GM18858 (cell line): ENCODE measurements around the gene PTGER2.

ENCODE experiments used
- ATAC-seq: cut with Tn5 transposase; IDR thresholded peaks from one replicate; pipeline ENCODE4 v1.9.1; 2021; ENCODE audit not compliant: unreplicated experiment

The PTGER2 gene

DNA sequence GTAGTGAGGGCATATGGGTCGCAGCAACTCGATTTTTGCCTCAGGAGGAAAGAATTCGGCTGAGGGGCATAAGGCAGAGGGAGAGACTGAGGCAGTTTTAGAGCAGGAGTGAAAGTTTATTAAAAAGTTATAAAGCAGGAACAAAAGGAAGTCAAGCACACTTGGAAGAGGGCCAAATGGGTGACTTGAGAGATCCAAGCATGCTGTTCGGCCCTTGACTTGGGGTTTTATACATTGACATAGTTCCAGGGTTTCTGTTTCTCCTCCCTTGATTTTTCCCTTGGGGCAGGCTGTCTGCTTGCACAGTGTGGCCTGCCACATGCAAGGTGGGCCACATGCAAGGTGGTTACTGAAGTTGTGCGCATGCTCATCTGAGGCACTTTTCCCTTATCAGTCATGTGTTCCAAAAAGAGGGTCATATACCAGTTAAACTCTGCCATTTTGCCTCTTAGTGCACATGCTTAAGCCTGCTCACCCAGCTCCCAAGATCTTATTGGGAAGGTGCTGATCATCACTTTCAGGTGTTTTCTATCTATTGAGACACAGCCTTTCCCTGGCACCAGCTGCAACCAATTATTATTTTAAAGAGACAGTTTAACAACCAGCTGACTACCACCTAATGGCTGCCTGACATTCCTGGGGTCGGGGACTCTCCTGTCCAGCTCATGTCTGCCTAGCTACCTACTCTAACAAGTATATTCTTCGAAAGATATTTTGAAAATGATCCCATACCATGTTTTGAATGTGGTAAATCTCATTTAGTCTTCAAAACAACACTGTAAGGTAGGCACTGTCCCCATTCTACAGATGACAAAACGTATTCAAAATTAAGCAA lies 19.9 kb downstream of the PTGER2 start:
- ATAC-seq = no peak

DNA sequence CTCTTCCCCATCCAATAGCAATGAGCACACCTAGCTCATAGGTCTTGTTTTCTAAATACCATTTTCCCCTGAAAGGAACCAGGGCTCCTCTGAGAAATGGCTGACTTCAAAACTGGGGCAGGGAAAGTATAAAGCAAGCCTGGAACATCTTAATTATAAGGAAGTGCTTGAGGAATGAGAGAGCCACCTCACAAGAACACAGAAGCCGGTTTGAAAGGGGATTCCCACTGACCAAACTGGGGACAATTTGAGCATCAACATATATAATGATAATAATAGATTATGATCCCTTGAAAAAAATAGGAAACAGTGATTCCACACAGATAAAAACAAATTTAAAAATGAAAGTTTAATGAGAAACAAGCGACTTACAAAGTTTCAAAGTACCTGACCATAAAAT lies 22.1 kb downstream of the PTGER2 start:
- no peak for ATAC-seq

DNA sequence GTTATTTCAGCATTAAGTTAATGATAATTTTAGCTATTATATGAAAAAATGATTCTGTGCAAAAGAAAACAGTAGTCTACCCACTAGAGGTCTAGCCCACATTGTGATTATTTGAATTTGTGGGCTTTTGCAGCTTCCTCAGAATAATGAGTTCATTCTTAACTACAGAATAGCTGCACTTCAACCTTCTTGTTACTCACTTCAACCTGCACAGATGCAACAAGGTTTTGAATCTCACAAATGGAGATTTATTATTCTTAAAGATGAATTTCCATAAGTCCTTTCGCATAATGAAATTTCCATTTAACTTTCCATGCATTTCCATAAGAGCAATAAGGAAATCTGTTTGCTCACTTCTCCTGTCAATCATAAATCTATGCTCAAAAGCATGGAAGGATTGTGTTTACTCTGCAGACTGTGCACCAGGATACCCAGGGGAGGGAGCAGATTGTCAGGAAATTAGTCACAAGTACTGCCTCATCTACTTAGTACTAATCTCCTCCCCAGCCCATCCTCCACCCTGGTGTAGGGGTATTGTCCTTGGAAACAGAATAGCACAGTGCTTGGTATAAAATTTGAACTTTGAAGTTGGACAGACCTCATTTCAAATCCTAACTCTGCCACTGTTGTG lies 24.1 kb downstream of the PTGER2 start:
- ATAC-seq = no peak

DNA sequence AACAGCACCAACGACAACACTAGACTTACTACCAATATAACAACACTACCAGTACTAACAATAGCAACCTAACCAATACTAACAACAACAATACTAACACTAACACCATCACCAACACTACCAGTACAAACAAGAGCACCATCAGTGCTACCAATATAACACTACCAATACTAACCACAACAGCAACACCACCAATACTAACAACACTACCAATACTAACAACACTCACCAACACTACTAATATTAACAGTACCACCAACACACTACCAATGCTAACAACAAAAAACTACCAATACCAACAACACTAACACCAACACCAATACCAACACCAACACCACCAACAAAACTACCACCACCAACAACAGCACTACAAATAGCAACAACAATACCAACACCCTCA lies 25.1 kb downstream of the PTGER2 start:
- ATAC-seq = no peak

DNA sequence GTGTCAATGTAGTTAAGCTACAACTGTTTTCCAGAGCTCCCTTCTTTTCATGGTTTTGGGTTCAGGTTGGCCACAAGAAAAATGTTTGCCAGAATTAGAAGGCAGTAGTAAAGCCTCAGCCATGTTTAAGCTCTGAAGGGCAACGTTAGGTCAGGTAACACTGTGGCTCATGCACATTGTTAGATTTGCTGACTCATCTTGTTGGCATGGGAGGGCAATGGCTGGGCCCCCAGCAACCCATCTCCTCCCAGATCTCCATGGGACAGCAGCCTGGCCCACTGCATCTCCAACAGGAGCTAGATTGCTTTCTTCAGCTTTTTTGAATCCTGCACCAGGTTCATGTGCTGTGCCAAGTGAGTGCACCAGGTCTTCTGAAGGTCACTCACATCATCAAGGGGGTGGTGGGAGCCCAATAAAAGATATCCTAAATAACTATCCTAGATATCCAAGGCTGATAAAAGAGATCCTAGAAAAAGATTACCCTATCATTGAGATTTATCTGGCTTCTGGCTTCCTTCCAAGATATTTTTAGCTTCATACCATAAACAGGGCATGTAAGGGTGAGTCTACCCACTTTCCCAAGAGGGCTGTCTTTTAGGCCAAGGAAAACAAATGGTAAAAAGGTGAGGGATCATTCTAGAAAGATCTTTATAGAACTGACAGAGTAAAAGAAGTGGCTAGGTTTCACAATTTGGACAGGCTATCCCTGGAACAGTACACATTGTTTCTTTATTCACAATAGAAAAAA lies 28.9 kb downstream of the PTGER2 start:
- no peak for ATAC-seq

DNA sequence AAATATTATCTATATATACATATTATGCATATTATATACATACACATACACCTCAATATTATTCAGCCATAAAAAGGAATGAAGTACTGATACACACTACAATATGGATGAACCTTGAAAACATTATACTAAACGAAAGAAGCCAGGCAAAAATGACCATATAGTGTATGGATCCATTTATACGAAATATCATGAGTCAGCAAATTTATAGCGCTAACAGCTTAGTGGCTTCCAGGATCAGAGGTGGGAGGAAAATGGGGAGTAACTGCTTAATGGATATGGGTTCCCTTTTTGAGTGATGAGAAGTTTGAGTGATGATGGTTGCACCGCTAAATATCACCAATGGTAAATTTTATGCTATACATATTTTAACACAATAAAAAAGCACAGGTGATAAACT lies 32.7 kb downstream of the PTGER2 start:
- no peak for ATAC-seq

DNA sequence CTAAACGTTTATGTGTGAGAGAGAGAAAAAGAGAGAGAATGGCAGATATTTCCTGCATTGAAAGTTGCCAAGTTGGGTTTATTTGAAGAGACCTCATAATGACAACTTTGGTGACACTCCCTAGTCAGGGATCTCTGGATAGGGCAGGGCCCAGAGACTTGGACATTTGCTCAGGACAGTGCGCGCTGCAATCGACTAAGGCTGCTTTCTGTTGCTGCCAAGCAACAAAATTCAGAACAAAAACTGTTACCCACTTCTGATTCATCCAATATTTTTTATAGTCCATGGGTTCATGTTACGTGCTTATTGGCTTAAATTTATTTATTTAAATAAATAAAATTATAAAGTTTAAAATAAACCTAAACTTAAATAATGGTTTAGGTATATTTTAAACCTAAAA lies 34.2 kb downstream of the PTGER2 start:
- no peak for ATAC-seq

DNA sequence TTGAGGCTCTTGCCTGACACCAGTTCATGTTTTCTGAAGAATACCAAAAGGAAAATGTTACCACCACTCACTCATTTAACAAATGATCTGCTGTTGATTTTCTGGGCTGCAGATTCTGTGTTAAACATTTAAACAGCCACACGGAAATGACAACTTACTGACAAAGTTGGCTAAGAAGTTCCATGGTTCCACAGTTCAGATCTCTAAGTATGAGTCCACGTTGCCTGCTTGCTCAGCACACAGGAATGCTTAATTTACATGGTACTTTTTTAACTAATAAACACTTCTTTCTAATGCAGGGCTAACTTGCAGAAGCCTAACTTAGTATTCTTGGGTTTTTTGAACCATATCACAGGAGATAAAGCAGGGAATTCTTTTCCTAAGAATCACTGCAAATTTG lies 34.7 kb downstream of the PTGER2 start:
- ATAC-seq = no peak

DNA sequence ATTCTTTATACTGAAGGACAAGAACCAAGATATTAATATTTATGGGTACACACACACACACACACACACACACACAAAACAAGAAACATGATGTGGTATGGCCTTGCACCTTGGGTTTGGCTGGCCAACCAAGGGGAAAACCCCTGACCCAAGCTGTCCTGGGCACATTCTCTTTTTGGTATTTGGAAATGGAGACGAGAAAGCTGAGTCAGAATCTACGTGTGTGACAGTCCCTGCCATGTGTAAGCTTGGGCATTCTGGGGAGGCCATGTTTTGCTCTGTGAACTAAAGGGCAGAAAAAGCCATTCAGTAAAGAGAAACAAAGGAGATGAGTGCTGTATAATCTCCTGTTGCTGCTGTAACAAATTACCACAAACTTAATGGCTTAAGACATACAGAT lies 35.6 kb downstream of the PTGER2 start:
- ATAC-seq = no peak

DNA sequence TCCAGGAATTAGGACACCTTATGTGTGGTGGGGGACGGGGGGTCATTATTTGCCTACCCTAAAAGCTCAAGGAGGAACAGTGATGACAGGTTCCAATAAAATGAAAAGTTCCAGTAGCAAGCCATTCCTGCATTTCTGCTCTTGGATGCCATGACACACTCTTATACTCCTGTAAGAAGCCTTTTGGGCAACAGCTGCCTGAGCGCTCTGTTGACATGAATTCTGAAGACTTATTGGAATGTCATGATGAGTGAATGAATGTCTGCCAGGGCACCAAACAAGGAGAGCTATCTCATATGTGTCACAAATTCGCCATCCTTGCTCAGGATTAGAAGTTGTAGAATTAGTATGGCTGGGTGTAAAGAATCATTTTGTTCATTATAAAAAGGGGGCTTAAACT lies 36.3 kb downstream of the PTGER2 start:
- ATAC-seq = no peak

DNA sequence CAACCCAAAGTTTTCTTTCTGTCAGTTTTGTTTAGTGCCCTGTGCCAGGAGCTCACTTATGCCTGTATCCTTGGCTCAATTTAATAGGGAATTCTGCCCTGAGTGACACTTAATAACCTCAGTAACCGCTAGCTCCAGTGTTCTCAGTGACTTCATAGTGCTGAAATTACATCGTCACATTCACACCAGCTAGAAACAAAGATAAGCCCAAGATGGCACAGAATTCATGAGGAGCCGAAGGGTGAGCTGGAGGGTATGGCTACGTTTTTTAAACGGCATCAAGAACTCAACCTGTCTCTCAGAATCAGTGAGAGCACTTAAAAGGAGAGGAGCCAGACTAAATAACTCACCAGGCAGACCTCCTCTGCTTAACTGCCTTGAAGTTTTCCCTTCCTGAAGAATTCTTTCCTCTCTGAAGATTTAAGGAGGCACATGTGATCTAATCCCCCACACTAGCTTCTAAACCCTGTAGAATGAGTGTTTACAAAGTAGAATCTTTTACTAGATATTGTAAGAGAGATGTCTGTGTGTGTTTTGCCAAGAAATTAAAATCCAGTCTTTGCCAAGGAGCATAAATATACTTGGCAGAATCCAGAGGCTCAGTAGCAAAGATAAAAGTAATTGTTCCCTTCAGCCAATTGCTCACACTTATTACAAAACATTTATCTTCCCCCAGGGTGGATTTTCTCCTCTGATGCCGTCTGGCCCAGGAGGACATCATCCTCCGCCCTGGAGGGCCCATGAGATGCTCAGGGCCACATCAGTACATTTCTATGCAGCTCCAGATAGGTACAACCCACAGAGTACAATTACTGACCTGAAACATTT lies 37.3 kb downstream of the PTGER2 start:
- ATAC-seq = no peak

DNA sequence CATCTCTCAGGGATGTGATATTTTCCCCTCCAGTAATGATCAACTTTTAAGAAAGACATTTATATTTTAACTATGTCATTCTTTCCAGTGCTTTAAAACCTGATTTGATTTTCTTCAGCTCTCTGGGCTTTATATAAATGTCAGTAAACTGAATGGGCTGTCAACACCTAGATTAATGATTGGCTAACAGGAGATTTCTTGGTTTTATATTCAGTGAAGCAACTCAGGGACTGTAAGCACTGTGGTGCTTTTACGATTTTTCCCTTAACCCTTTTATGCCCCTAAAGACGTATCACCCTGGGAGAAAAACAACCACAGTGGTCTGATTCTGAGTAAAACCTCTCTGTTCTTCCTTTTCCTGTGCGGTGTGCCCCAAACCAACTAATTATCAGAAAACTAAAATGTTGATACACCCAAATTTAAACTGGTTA lies 38.0 kb downstream of the PTGER2 start:
- ATAC-seq = peak; percentile 84

DNA sequence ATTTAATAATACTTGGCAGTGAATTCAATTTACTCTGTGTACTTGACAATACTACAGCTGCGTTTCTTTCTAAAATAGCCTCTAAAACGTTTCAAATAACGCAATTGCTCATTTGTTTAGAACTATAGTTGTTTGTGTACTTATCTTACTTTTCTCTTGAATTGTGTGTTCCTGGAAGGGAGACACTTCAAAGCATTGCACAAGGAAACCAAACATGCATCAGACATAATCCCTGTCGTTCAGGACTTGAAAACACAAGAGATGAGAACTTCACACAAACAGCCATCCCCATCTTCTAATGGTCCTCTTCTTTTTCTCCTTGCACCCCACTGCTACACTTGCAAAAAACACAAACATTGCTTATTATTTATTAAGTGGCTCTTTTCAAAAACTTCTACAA lies 38.5 kb downstream of the PTGER2 start:
- no peak for ATAC-seq

DNA sequence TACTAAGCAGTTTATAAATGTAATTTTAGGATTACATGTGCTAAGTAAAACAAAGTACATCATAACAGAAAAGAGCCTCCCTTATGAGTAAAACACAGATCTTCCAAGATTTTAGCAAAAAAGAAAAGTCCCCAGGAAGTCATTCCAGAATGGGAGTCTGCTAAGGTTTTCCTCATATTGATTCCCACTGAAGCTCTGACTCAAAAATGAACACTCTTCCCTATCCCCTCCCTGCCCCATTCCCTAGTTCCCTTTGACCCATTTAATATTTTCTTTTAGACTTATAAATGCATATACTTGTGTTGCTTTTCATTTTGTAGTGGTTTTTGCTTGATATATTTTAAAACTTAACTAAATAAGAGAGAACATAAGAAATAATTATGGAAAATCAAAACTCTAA lies 40.1 kb downstream of the PTGER2 start:
- ATAC-seq = no peak

DNA sequence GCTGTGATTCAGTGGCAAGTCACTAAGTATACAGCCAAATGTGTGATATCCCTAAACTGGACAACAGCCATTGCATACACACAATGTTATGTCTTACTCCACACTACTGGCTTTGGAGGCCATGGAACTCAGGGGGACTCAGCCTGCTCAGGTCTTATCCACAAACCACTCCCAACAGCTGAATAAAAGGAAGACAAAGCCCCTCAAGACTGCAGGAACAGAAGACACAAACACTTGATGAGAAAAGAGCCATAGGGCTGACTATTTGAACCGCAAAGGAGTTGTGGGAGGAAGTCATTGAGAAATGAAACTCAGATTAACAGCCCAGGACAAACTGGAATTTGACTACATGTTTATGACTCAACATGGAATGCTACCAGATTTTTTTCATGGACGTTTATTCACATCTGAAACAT lies 40.9 kb downstream of the PTGER2 start:
- no peak for ATAC-seq

DNA sequence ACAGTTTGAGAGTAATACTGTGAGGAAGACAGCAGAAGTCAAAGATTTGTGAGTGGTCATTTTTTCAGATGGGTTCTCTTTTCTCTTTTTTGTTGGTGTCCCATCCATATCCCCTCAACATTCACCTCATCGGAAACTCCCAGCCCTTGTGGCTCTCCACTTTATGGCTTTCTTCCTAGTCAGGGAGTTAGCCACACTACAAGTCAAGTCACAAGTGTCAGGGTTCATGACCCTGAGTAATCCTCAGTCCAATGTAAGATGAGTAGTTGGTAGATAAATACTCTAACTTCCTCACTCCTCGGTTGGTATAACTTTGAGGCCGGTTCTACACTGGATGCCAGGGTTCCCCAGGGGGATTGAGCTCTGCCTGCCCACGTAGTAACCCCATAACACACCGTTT lies 41.4 kb downstream of the PTGER2 start:
- ATAC-seq = no peak

DNA sequence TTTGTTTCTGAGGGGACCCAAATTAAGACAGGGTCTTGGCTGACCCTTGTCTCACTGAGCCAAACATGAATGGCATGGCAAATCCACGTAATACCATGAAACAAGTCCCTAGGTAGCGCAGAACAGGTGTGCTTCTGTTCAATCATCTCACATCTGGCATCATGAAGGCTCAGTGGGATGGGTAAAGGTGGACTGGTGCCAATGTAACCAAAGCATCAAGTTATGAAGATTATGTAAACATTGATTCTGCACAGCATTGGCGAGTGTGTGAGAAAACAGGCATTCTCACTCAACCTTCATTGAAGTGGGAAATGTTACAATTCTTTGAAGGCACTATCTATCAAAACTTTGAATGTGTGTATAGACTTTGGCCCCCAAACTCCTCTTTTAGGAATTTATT lies 41.9 kb downstream of the PTGER2 start:
- no peak for ATAC-seq

DNA sequence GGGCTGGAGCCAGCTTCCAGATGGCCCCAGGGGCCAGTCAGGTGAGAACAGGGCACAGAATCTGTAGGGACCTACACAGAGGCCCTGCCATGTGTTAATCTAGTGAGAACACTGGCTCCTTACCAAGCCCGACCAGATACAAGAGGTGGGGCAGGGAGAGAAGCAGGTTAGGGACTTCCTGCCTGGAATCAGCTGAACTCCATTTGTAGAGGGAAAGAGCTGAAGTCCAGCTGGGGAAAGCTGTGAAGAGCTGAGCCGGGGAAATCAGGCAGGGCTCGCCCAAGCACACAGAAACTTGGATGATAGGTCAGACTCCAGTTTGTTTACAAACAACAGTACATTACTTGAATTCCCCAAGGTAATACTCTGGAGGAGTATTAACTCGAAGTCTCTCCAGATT lies 46.7 kb downstream of the PTGER2 start:
- ATAC-seq = no peak

DNA sequence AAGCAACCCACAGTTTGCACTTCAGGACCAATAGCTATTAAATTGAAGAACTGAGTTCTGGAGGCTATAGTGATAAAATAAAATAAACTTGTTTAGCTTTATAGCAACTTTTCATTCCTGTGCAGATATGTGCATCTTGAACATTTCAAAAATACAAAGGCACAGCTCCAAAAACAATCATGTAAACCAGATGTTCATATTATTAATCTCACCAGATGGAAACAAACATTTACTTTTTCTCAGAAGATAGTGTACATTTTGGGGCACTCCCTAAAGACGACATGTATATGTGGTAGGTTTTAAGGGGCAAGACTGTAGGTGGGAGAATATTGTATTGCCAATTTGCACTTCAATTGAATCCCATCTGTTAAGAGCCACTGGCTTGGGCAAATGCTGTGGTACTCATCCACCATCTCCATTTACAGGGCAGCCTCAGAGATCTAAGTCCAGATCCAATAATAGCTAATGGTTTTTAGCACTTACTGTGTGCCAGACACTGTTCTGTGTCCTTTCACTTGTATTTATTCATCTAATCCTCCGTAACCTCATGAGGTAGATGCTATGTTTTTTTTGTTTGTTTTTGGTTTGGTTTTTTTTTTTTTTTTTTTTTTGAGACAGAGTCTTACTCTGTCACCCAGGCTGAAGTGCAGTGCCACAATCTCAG lies 49.1 kb downstream of the PTGER2 start:
- no peak for ATAC-seq

DNA sequence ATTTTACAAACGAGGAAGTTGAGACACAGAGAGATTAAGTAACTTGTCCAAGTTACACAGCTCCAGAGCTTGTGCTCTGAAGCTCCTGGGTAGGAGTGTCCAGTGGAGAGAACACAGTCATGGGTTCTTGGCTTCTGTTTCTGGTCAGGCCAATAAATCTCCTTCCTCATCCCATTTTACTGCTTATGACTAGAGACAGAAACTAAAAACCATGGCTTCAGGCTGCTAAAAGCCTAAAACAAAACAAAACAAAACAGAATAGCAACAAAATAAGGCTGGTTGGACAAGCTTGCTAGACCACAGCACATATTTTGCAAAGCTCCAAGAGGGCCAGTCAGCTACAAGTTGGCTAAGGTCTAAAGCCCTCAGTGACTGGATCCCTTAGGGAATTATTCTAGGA lies 49.8 kb downstream of the PTGER2 start:
- no peak for ATAC-seq

DNA sequence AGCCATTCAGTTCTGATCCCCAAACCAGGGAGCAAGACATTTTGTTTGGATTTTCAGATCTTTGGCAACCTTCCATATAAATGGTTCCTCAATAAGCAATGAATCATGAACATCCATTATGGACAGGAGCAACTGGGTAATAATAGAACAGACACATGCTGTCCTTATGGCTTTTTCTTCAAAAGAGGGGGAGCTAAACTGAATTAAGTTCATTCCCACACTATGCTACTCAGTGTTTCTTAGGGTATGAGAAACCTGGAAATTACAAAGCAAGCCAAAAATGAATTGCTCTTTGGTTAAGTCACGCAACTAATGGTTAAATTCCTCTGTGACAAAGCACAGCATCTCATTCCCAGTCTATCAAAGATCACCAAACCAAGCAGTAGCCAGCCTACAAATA lies 51.0 kb downstream of the PTGER2 start:
- no peak for ATAC-seq
